Measurements from ENCODE around the gene ACBD6. TPM values are rescaled to one million over a fixed set of nuclear protein-coding genes. Genes with fewer than 3 reads are reported as not detected.

ACBD6 gene
- polyA plus RNA-seq, 3 donors: 67.7 to 80.2 (median 75.3) TPM

- DNase-seq (ENCODE audit: low read depth in 3 of 3, low spot score in 2 of 3): no peak
These were observed 121.9 kb downstream of the ACBD6 start for GRCh38 chr1:180380259-180381183.

GRCh38 chr1:180376800-180377199 is 125.6 kb downstream of the ACBD6 start:
- DNase-seq (ENCODE audit: low read depth in 3 of 3, low spot score in 2 of 3): no peak

GRCh38 chr1:180376253-180376652 is 126.1 kb downstream of the ACBD6 start:
- no peak for DNase-seq (ENCODE audit: low read depth in 3 of 3, low spot score in 2 of 3)

- DNase-seq (ENCODE audit: low read depth in 3 of 3, low spot score in 2 of 3): no peak
These were observed 129.6 kb downstream of the ACBD6 start for GRCh38 chr1:180372728-180373127.

- DNase-seq (ENCODE audit: low read depth in 3 of 3, low spot score in 2 of 3): no peak
These were observed 131.8 kb downstream of the ACBD6 start for GRCh38 chr1:180370597-180370996.

GRCh38 chr1:180370188-180370587 is 132.2 kb downstream of the ACBD6 start:
- no peak for DNase-seq (ENCODE audit: low read depth in 3 of 3, low spot score in 2 of 3)

- no peak for DNase-seq (ENCODE audit: low read depth in 3 of 3, low spot score in 2 of 3)
These were observed 133.3 kb downstream of the ACBD6 start for GRCh38 chr1:180369061-180369460.

GRCh38 chr1:180366371-180367068 is 135.9 kb downstream of the ACBD6 start:
- DNase-seq (ENCODE audit: low read depth in 3 of 3, low spot score in 2 of 3): peak in 1 of 3 donors; percentile 21

- no peak for DNase-seq (ENCODE audit: low read depth in 3 of 3, low spot score in 2 of 3)
These were observed 137.3 kb downstream of the ACBD6 start for GRCh38 chr1:180365039-180365438.

GRCh38 chr1:180363246-180363995 is 139.0 kb downstream of the ACBD6 start:
- DNase-seq (ENCODE audit: low read depth in 3 of 3, low spot score in 2 of 3): no peak

GRCh38 chr1:180360333-180361075 is 141.9 kb downstream of the ACBD6 start:
- DNase-seq (ENCODE audit: low read depth in 3 of 3, low spot score in 2 of 3): no peak

- no peak for DNase-seq (ENCODE audit: low read depth in 3 of 3, low spot score in 2 of 3)
These were observed 143.7 kb downstream of the ACBD6 start for GRCh38 chr1:180358649-180359048.

- no peak for DNase-seq (ENCODE audit: low read depth in 3 of 3, low spot score in 2 of 3)
These were observed 148.4 kb downstream of the ACBD6 start for GRCh38 chr1:180353945-180354344.

GRCh38 chr1:180352588-180352987 is 149.8 kb downstream of the ACBD6 start:
- no peak for DNase-seq (ENCODE audit: low read depth in 3 of 3, low spot score in 2 of 3)

GRCh38 chr1:180352021-180352420 is 150.4 kb downstream of the ACBD6 start:
- DNase-seq (ENCODE audit: low read depth in 3 of 3, low spot score in 2 of 3): no peak

GRCh38 chr1:180345148-180345547 is 157.2 kb downstream of the ACBD6 start:
- no peak for DNase-seq (ENCODE audit: low read depth in 3 of 3, low spot score in 2 of 3)

GRCh38 chr1:180343921-180344769 is 158.2 kb downstream of the ACBD6 start:
- no peak for DNase-seq (ENCODE audit: low read depth in 3 of 3, low spot score in 2 of 3)

GRCh38 chr1:180327089-180327488 is 175.3 kb downstream of the ACBD6 start:
- no peak for DNase-seq (ENCODE audit: low read depth in 3 of 3, low spot score in 2 of 3)

GRCh38 chr1:180312926-180313325 is 189.5 kb downstream of the ACBD6 start:
- DNase-seq (ENCODE audit: low read depth in 3 of 3, low spot score in 2 of 3): no peak

Data from right renal cortex interstitium (tissue), 3 donors.